Effector memory CD4-positive, alpha-beta T cell (primary cell): ENCODE data around the gene BCOR.

Experiments used
- DNase-seq, 3 donors: peaks; one replicate each; pipeline ENCODE4 v3.0.0-alpha.2; 2020
- H3K27ac ChIP-seq: 2 replicates; pipeline ENCODE4 v1.7.0; 2013; ENCODE audit warnings: mild to moderate bottlenecking, low read length, moderate library complexity; ENCODE audit not compliant: insufficient read depth, poor library complexity, severe bottlenecking
- H3K27me3 ChIP-seq: replicated peaks from 2 replicates; pipeline ENCODE4 v1.7.0; 2013; ENCODE audit warnings: mild to moderate bottlenecking, low read length; ENCODE audit not compliant: insufficient read depth, control insufficient read depth, poor library complexity, severe bottlenecking
- H3K36me3 ChIP-seq: 2 replicates; pipeline ENCODE4 v1.7.0; 2013; ENCODE audit warnings: mild to moderate bottlenecking, low read length, moderate library complexity; ENCODE audit not compliant: control insufficient read depth, insufficient read depth
- H3K4me1 ChIP-seq: 2 replicates; pipeline ENCODE4 v1.7.0; 2013; ENCODE audit warnings: low read length, mild to moderate bottlenecking; ENCODE audit not compliant: control insufficient read depth, insufficient read depth, poor library complexity, severe bottlenecking
- H3K4me3 ChIP-seq: 2 replicates; pipeline ENCODE4 v1.7.0; 2013; ENCODE audit warnings: low read length, low read depth, mild to moderate bottlenecking; ENCODE audit not compliant: insufficient read depth, poor library complexity, severe bottlenecking
- H3K9me3 ChIP-seq: 2 replicates; pipeline ENCODE4 v1.7.0; 2013; ENCODE audit warnings: mild to moderate bottlenecking, low read length, moderate library complexity; ENCODE audit not compliant: control insufficient read depth

Gene BCOR

GRCh38 chrX:40030205-40030604, 67.6 kb downstream of the BCOR start:
- no peaks in the 10 kb centered on the region for H3K4me1 ChIP-seq
- no peak for DNase-seq
- no peaks in the 10 kb centered on the region for H3K9me3 ChIP-seq
- no peak overlapping the region for H3K27ac ChIP-seq
- no peaks in the 10 kb centered on the region for H3K27me3 ChIP-seq
- H3K4me3 ChIP-seq, result no peak overlapping the region
- no peaks in the 10 kb centered on the region for H3K36me3 ChIP-seq

- no peaks in the 10 kb centered on the region for H3K9me3 ChIP-seq
- H3K27ac ChIP-seq, result no peak overlapping the region
- DNase-seq, result no peak
- H3K27me3 ChIP-seq, result no peaks in the 10 kb centered on the region
- H3K4me1 ChIP-seq, result no peaks in the 10 kb centered on the region
- H3K4me3 ChIP-seq, result no peak overlapping the region
- no peaks in the 10 kb centered on the region for H3K36me3 ChIP-seq
These were observed 75.3 kb downstream of the BCOR start for GRCh38 chrX:40022421-40022820.

GRCh38 chrX:40021647-40022046, 76.1 kb downstream of the BCOR start:
- no peaks in the 10 kb centered on the region for H3K9me3 ChIP-seq
- H3K4me3 ChIP-seq, result no peak overlapping the region
- H3K27me3 ChIP-seq, result no peaks in the 10 kb centered on the region
- no peak for DNase-seq
- H3K36me3 ChIP-seq, result no peaks in the 10 kb centered on the region
- no peak overlapping the region for H3K27ac ChIP-seq
- no peaks in the 10 kb centered on the region for H3K4me1 ChIP-seq

- H3K27ac ChIP-seq, result no peak overlapping the region
- no peaks in the 10 kb centered on the region for H3K36me3 ChIP-seq
- no peaks in the 10 kb centered on the region for H3K4me1 ChIP-seq
- DNase-seq, result no peak
- H3K4me3 ChIP-seq, result no peak overlapping the region
- no peaks in the 10 kb centered on the region for H3K27me3 ChIP-seq
- H3K9me3 ChIP-seq, result no peaks in the 10 kb centered on the region
These were observed 78.2 kb downstream of the BCOR start for GRCh38 chrX:40019541-40019940.

DNA sequence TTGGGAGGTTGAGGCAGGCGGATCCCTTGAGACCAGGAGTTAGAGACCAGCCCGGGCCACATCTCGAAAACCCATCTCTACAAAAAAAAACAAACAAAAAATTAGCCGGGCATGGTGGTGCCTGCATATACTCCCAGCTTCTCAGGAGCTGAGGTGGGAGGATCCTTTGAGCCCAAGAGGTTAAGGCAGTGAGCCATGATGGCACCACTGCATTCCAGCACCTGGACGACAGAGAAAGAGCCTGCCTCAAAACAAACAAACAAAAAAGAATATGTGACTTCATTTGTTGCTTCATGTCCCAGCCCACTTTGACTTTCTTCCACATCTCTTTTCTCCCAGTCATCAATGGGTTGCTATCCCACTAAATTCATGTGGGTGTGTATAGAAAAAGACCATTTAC, 79.7 kb downstream of the BCOR start:
- no peaks in the 10 kb centered on the region for H3K36me3 ChIP-seq
- H3K4me1 ChIP-seq, result peaks cover under 1% of the 10 kb centered on the region
- no peaks in the 10 kb centered on the region for H3K27me3 ChIP-seq
- H3K27ac ChIP-seq, result no peak overlapping the region
- no peak for DNase-seq
- no peaks in the 10 kb centered on the region for H3K9me3 ChIP-seq
- no peak overlapping the region for H3K4me3 ChIP-seq

DNA sequence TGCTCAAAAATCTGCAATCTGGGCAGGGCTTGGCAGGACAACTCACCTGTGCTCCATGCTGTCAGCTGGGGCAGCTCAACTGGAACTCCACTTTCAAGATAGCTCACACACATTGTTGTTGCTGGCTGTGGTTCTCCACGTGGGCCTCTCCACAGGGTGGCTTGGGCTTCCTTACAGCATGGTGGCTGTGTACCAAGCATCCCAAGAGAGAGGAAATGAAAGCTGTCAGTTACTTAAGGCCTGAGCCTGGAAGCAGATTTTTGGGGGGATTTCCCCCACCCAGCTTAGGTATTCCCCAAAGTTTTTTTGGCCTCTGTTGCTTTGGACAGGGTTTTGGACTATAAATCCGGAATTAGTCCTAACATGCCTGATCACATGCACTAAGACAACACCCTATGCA, 81.0 kb downstream of the BCOR start:
- no peaks in the 10 kb centered on the region for H3K36me3 ChIP-seq
- H3K4me1 ChIP-seq, result peaks cover 11% of the 10 kb centered on the region
- H3K27me3 ChIP-seq, result no peaks in the 10 kb centered on the region
- DNase-seq, result no peak
- no peaks in the 10 kb centered on the region for H3K9me3 ChIP-seq
- H3K27ac ChIP-seq, result no peak overlapping the region
- H3K4me3 ChIP-seq, result no peak overlapping the region

- H3K27me3 ChIP-seq, result no peaks in the 10 kb centered on the region
- peaks cover 11% of the 10 kb centered on the region for H3K4me1 ChIP-seq
- no peak for DNase-seq
These were observed 82.1 kb downstream of the BCOR start for GRCh38 chrX:40015693-40016092.

GRCh38 chrX:40013266-40014195, 84.2 kb downstream of the BCOR start:
- Histone ChIP-seq H3K4me1 (peaks cover 19% of the 10 kb centered on the region), H3K4me3 (peak overlapping the region; percentile 61), H3K36me3 (no peaks in the 10 kb centered on the region), H3K27me3 (peaks cover 8% of the 10 kb centered on the region), H3K9me3 (no peaks in the 10 kb centered on the region), H3K27ac (no peak overlapping the region)
- peak in 1 of 3 donors; percentile 10 for DNase-seq

More at GRCh38 chrX:40015693-40016092, 82.1 kb downstream of the BCOR start:
- Histone ChIP-seq H3K27ac (no peak overlapping the region), H3K4me3 (no peak overlapping the region), H3K36me3 (no peaks in the 10 kb centered on the region), H3K9me3 (no peaks in the 10 kb centered on the region)

GRCh38 chrX:40012868-40013265, 84.9 kb downstream of the BCOR start:
- Histone ChIP-seq H3K27ac (no peak overlapping the region), H3K36me3 (no peaks in the 10 kb centered on the region), H3K4me3 (peak overlapping the region; percentile 61), H3K4me1 (peaks cover 19% of the 10 kb centered on the region), H3K9me3 (no peaks in the 10 kb centered on the region), H3K27me3 (peaks cover 9% of the 10 kb centered on the region)
- DNase-seq, result no peak

GRCh38 chrX:40012039-40012867, 85.5 kb downstream of the BCOR start:
- H3K4me3 ChIP-seq, result peak overlapping the region; percentile 61
- DNase-seq, result no peak
- H3K27me3 ChIP-seq, result peaks cover 9% of the 10 kb centered on the region
- no peak overlapping the region for H3K27ac ChIP-seq
- H3K36me3 ChIP-seq, result no peaks in the 10 kb centered on the region
- peaks cover 19% of the 10 kb centered on the region for H3K4me1 ChIP-seq
- no peaks in the 10 kb centered on the region for H3K9me3 ChIP-seq
